Posterior vena cava (tissue), 2 donors: Measurements from ENCODE around the gene LSS. TPM values are rescaled to one million over a fixed set of nuclear protein-coding genes. Genes with fewer than 3 reads are reported as not detected.

Source experiments
- DNase-seq: peaks from one replicate; pipeline ENCODE4 v3.0.0-alpha.2; 2020; ENCODE audit warnings: low spot score
- intact Hi-C, 2 donors: fragments of 100-400 bp; cut with DNase I; formaldehyde crosslinking; loops; one replicate each; pipeline versions ENCODE4 v1.14.1 to v1.14.2; 2022 to 2023
- total RNA-seq, 2 donors: library from RNA; stranded (reverse); fragmentation: NEBNext Ultra II Directional; extraction: Animal tissue kit (Norgen Biotek cat#: 25700); gene quantifications; one replicate each; pipeline ENCODE4 v1.2.1, GENCODE V29; 2021
- donor health status: DM: yes; HTN: yes; CAD: no.
- donor health status: DM: yes; HTN: yes; CAD: no.

LSS gene
- total RNA-seq, 2 donors from 2014 or later, result 42.5 to 65.0 TPM

DNA sequence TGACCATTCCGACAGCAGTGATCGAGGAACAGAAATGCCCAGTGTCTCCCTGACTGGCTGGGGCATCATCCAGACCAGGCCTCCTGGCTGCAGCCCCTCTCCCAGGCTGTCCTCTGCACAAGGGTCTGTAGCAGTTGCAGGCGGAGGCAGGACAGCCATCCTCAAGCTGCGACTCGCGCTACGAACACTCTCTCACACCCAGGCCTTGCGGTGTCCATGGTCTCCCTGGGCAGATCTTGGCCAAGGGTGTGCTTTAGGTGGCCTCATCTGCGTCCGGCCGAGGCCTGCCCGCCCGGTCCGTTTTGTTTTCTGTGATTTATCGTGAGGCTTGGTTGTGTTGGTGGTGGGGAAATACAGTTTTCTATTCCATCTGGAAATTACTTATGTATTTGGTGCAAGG is 88.9 kb downstream of the LSS start:
- DNase-seq, result no peak
- intact Hi-C loops, result no loop called here

GRCh38 chr21:46138383-46138970 is 90.1 kb downstream of the LSS start:
- intact Hi-C loops, result no loop called here
- no peak for DNase-seq

Other genes starting within 250 kb of the LSS start
- 100 to 1,000 TPM; 606 to 689 TPM for gene COL6A1, start 247.0 kb downstream of the LSS start, total RNA-seq
- gene COL6A2, start 130.7 kb downstream of the LSS start, total RNA-seq, result 1,000 to 10,000 TPM; 1,504 to 1,642 TPM
- 1 to 10 TPM in 1 of 2 donors, under 1 TPM in 1; 0.29 to 1.2 TPM for gene FTCD, start 73.2 kb downstream of the LSS start, total RNA-seq
- 10 to 100 TPM in 1 of 2 donors, 1 to 10 TPM in 1; 8.4 to 10.9 TPM for gene SPATC1L, start 44.3 kb downstream of the LSS start, total RNA-seq
- 10 to 100 TPM; 60.2 to 62.4 TPM for gene MCM3AP, start 56.8 kb upstream of the LSS start, total RNA-seq
- gene YBEY, start 57.6 kb upstream of the LSS start, total RNA-seq, result 1 to 10 TPM; 8.4 to 9.3 TPM
- gene C21orf58, start 95.1 kb upstream of the LSS start, total RNA-seq, result 1 to 10 TPM in 1 of 2 donors, under 1 TPM in 1; 0.57 to 1.3 TPM
- gene PCNT, start 95.4 kb upstream of the LSS start, total RNA-seq, result 10 to 100 TPM; 24.0 to 30.5 TPM
- 10 to 100 TPM; 24.3 to 26.4 TPM for gene DIP2A, start 230.1 kb upstream of the LSS start, total RNA-seq